HPDE6-E6E7 (cell line): ENCODE results near the gene CD22.

Experiments used
- DNase-seq: peaks from one replicate; pipeline ENCODE4 v3.0.0; 2011; ENCODE audit warnings: missing footprints; ENCODE audit errors: extremely low spot score

CD22 gene

GRCh38 chr19:35383536-35383935 is 54.5 kb downstream of the CD22 start:
- no peak for DNase-seq

GRCh38 chr19:35388277-35389054 is 59.5 kb downstream of the CD22 start:
- DNase-seq = no peak

- DNase-seq = no peak
These were observed 60.3 kb downstream of the CD22 start for GRCh38 chr19:35389192-35389861.

GRCh38 chr19:35392742-35393715 is 64.0 kb downstream of the CD22 start:
- DNase-seq = no peak

GRCh38 chr19:35395382-35396199 is 66.6 kb downstream of the CD22 start:
- no peak for DNase-seq

- no peak for DNase-seq
These were observed 67.4 kb downstream of the CD22 start for GRCh38 chr19:35396240-35396885.
